ENCODE measurements around the gene NAA25. TPM values are rescaled to one million over a fixed set of nuclear protein-coding genes. Genes with fewer than 3 reads are reported as not detected.
"Not testable (repeated sequence)": the region's sequence is repeated elsewhere in the genome, so short reads cannot be mapped to it uniquely, and the experiment has no call there.

The NAA25 gene
- total and polyA plus RNA-seq, 2 experiments from 2014 or later: 18.7 to 19.1 TPM

DNA sequence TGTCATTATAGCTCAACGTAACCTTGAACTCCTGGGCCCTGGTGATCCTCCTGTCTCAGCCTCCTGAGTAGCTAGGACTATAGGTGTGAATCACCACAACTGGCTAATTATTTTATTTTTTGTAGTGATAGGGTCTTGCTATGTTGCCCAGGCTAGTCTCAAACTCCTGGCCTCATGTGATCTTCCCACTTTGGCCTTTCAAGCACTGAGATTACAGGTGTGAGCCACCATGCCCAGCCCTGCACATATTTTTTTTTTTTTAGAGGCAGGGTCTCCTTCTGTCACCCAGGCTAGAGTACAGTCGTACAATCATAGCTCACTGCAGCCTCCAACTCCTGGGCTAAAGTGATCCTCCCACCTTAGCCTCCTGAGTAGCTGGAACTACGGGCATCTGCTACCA, 104.5 kb downstream of the NAA25 start:
- Histone ChIP-seq H3K27me3 (no peaks in the 10 kb centered on the region), H3K4me2 (no peak overlapping the region), H3K9me2 (replicated peaks; ENCODE audit: insufficient read depth) (no peaks in the 10 kb centered on the region), H4K20me1 (ENCODE audit: insufficient read depth, poor library complexity, severe bottlenecking) (no peaks in the 10 kb centered on the region), H3K27ac (no peak overlapping the region), H3K4me1 (ENCODE audit: insufficient read depth) (peaks cover 9% of the 10 kb centered on the region), H3K9me3 (ENCODE audit: low read depth) (no peaks in the 10 kb centered on the region), H3K4me3 (no peak overlapping the region), H3K36me3 (replicated peaks; ENCODE audit: insufficient read depth, low read depth) (no peaks in the 10 kb centered on the region), H2AFZ (no peak overlapping the region), H3K79me2 (peaks cover 3% of the 10 kb centered on the region)
- no peak for TF ChIP-seq EZH2phosphoT487 (IDR thresholded peaks at IDR 0.05; ENCODE audit: low read depth, severe bottlenecking, unreplicated experiment)
- TF ChIP-seq, protein P1, sequence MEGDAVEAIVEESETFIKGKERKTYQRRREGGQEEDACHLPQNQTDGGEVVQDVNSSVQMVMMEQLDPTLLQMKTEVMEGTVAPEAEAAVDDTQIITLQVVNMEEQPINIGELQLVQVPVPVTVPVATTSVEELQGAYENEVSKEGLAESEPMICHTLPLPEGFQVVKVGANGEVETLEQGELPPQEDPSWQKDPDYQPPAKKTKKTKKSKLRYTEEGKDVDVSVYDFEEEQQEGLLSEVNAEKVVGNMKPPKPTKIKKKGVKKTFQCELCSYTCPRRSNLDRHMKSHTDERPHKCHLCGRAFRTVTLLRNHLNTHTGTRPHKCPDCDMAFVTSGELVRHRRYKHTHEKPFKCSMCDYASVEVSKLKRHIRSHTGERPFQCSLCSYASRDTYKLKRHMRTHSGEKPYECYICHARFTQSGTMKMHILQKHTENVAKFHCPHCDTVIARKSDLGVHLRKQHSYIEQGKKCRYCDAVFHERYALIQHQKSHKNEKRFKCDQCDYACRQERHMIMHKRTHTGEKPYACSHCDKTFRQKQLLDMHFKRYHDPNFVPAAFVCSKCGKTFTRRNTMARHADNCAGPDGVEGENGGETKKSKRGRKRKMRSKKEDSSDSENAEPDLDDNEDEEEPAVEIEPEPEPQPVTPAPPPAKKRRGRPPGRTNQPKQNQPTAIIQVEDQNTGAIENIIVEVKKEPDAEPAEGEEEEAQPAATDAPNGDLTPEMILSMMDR (IDR thresholded peaks at IDR 0.05; ENCODE audit: poor library complexity): no peak
- TF ChIP-seq EZH2 (IDR thresholded peaks at IDR 0.05; ENCODE audit: borderline replicate concordance): no peak
- no peak for DNase-seq (ENCODE audit: low spot score)
- WGBS (ENCODE audit: low lambda C conversion rate, missing lambda C conversion rate): 94% methylated on average over 3 of the region's 3 CpGs

GRCh38 chr12:112001576-112001975, 107.0 kb downstream of the NAA25 start:
- Histone ChIP-seq H3K4me2 (no peak overlapping the region), H3K36me3 (replicated peaks; ENCODE audit: insufficient read depth, low read depth) (no peaks in the 10 kb centered on the region), H3K4me1 (ENCODE audit: insufficient read depth) (peaks cover 9% of the 10 kb centered on the region), H3K9me3 (ENCODE audit: low read depth) (no peaks in the 10 kb centered on the region), H3K27me3 (no peaks in the 10 kb centered on the region), H3K27ac (no peak overlapping the region), H2AFZ (no peak overlapping the region), H3K9me2 (replicated peaks; ENCODE audit: insufficient read depth) (no peaks in the 10 kb centered on the region), H4K20me1 (ENCODE audit: insufficient read depth, poor library complexity, severe bottlenecking) (no peaks in the 10 kb centered on the region), H3K79me2 (peaks cover 1% of the 10 kb centered on the region), H3K4me3 (no peak overlapping the region)
- DNase-seq (ENCODE audit: low spot score): no peak
- TF ChIP-seq, protein P1 (IDR thresholded peaks at IDR 0.05; ENCODE audit: poor library complexity): no peak
- TF ChIP-seq EZH2 (IDR thresholded peaks at IDR 0.05; ENCODE audit: borderline replicate concordance) (no peak), EZH2phosphoT487 (IDR thresholded peaks at IDR 0.05; ENCODE audit: low read depth, severe bottlenecking, unreplicated experiment) (no peak)

GRCh38 chr12:112000820-112001219, 107.8 kb downstream of the NAA25 start:
- no peaks in the 10 kb centered on the region for H3K9me2 ChIP-seq (replicated peaks; ENCODE audit: insufficient read depth)
- no peak overlapping the region for H2AFZ ChIP-seq

GRCh38 chr12:111999129-111999528, 109.5 kb downstream of the NAA25 start:
- WGBS (ENCODE audit: low lambda C conversion rate, missing lambda C conversion rate): 93% methylated on average over 9 of the region's 9 CpGs
- not testable (repeated sequence) for H3K4me1 ChIP-seq (ENCODE audit: insufficient read depth)

More at GRCh38 chr12:112000820-112001219, 107.8 kb downstream of the NAA25 start:
- H3K4me3 ChIP-seq: no peak overlapping the region
- H3K36me3 ChIP-seq (replicated peaks; ENCODE audit: insufficient read depth, low read depth): no peaks in the 10 kb centered on the region
- no peak for DNase-seq (ENCODE audit: low spot score)
- no peaks in the 10 kb centered on the region for H3K27me3 ChIP-seq
- 95% methylated on average over 8 of the region's 8 CpGs for WGBS (ENCODE audit: low lambda C conversion rate, missing lambda C conversion rate)
- H3K27ac ChIP-seq: no peak overlapping the region
- no peaks in the 10 kb centered on the region for H3K79me2 ChIP-seq
- TF ChIP-seq, protein P1 (IDR thresholded peaks at IDR 0.05; ENCODE audit: poor library complexity): no peak
- TF ChIP-seq EZH2 (IDR thresholded peaks at IDR 0.05; ENCODE audit: borderline replicate concordance): no peak
- no peak for TF ChIP-seq EZH2phosphoT487 (IDR thresholded peaks at IDR 0.05; ENCODE audit: low read depth, severe bottlenecking, unreplicated experiment)
- no peaks in the 10 kb centered on the region for H4K20me1 ChIP-seq (ENCODE audit: insufficient read depth, poor library complexity, severe bottlenecking)
- H3K4me1 ChIP-seq (ENCODE audit: insufficient read depth): peaks cover 5% of the 10 kb centered on the region
- no peaks in the 10 kb centered on the region for H3K9me3 ChIP-seq (ENCODE audit: low read depth)
- no peak overlapping the region for H3K4me2 ChIP-seq

More at GRCh38 chr12:111999129-111999528, 109.5 kb downstream of the NAA25 start:
- H3K4me2 ChIP-seq; DNase-seq (ENCODE audit: low spot score); H2AFZ ChIP-seq; H3K9me2 ChIP-seq (replicated peaks; ENCODE audit: insufficient read depth); H3K27me3 ChIP-seq; H4K20me1 ChIP-seq (ENCODE audit: insufficient read depth, poor library complexity, severe bottlenecking); H3K9me3 ChIP-seq (ENCODE audit: low read depth); H3K4me3 ChIP-seq; H3K36me3 ChIP-seq (replicated peaks; ENCODE audit: insufficient read depth, low read depth); H3K79me2 ChIP-seq; H3K27ac ChIP-seq: not testable (repeated sequence)
